ENCODE data around the gene MAP3K4.
"Not testable (repeated sequence)": the region's sequence is repeated elsewhere in the genome, so short reads cannot be mapped to it uniquely, and the experiment has no call there.

MAP3K4 gene

DNA sequence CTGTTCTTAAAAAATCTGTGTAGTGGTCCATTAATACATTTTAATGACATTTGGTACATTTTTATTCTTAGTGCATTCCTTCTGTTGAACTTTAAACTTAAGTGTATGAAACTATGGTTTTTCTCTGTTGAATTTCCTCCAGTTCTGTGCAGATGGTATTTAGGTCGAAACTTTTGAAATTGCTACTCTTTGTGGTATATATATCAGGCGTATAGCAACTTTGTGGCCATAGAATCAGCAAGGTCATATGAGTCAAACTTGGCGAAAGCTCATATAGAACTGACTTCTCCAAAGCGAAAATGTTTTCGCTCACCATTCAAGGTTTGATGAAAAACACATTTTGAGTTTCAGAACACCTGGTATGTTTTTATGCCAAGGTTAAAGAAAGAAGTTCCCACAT, 93.7 kb downstream of the MAP3K4 start:
- DNase-seq = no peak

DNA sequence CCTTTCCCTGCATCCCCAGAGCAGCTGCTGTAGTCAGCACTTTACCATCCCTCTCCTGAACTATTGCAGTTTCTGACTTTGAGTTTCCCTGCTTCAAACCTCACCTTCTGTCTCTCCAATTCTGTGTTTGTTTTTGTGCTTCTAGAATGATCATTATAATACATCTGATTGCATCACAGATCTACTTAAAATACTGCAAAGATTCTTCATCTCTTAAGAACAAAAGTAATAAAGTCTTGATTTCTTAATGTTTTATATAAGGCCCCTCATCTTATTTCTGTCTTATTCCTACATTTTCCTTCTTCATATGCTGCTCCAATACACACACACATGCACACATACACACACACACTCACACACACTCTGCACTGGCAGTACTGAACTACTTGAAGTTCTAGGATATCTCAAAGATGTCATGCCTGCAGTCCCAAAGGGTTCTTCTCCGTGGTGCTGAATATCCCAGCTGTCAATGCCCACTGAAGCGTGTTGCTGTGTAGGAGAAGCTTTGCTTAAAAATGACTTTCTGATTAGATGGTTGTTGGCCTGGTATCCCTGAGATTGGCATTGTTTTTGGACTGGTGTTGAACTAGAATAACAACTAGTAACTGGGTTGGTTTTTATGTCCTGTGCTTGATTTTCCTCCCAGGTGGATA, 97.2 kb downstream of the MAP3K4 start:
- no peak for DNase-seq

DNA sequence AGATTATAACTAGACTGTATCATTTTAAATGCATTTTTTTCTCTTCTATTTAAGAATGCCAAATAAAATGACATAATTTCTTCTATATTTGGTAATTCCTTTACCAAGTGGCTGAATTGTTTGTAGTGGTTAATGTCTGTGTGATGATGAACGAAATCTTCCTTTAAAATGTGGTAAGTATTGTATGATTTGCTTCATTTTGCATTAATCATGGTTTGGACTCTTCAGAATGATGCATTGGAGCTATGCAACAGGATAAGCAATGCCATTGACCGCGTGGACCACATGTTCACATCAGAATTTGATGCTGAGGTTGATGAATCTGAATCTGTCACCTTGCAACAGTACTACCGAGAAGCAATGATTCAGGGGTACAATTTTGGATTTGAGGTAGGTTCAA, 99.6 kb downstream of the MAP3K4 start:
- no peak for DNase-seq

DNA sequence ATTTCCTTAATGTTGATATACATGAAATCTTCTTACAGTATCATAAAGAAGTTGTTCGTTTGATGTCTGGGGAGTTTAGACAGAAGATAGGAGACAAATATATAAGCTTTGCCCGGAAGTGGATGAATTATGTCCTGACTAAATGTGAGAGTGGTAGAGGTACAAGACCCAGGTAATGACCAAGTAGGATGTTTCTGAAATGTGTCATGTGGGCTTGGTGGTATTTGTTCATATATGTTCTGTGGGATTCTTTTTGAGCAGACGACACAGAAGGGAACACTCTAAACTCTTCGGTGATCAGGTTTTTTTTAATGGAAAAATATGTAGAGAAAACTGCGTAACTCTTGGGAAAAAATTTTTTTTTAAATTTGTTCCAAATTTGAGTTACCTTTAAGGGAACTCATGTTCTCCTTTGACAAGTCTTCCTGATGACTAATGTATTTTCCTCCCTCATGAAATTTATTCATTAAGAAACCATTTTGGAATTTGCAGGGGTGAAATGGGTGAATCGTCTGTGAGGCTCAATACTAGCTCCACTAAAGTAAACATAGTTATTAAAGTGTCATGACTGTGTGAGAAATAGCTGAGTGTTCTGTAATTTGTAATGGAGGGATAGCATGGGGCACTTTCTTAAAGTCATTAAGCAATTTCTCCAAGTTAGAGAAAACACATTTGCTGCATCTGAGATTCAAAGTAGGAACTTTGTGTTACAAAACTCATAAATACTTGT, 100.6 kb downstream of the MAP3K4 start:
- DNase-seq = no peak

DNA sequence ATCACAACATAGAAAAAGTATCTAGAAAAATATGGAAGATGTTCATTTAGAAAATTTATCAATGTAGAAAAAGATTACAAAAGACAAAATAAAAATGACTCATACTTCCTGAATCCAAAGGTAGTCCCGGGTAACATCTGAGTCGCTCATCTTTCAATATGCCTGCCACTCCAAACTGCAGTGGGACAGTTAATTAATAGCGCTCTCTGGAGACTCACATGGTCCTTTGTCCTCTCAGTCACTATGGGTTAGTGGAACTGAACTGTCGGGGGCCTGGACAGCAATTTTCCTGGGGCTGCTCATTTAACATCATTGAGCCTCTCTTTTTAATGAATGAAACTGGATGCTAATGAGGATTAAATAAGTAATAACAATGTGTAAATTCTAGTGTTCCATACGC, 103.4 kb downstream of the MAP3K4 start:
- no peak for DNase-seq

DNA sequence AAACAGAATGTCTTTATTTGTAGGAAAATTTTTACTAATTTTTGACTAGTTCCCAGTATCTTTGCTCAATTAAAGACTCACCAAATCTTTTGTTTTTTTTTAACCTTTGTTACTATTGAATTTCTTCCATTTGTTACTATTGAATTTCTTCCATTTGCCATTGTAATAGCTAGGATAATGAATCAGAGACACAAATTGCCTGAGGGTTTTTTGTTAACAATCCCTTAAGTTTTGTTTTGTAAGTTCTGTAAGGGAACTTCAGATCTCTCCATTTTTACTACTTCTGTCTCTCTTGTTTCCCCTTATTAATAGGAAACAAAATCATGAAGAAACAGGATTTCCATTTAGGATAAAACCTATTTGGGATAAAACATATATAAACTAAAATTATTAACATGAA, 104.3 kb downstream of the MAP3K4 start:
- no peak for DNase-seq

DNA sequence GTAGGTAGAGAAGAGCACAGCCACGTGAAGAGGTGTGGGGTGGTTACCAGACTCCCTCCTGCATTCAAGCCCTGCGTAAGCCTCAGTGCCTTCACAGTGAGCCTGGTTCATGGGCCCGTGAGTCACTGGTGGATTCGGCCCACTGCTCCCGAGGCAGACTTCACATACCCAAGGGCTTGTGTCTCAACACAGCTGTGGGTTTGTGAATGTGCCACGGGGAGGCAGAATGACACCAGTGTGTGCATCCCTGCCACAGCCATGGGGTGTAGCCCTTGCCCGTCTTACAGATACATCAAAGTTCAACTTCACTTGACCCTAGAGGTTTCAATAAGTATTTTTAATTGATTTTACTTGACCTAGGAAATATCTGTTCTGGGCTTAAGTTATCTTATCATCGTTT, 108.5 kb downstream of the MAP3K4 start:
- DNase-seq = no peak

DNA sequence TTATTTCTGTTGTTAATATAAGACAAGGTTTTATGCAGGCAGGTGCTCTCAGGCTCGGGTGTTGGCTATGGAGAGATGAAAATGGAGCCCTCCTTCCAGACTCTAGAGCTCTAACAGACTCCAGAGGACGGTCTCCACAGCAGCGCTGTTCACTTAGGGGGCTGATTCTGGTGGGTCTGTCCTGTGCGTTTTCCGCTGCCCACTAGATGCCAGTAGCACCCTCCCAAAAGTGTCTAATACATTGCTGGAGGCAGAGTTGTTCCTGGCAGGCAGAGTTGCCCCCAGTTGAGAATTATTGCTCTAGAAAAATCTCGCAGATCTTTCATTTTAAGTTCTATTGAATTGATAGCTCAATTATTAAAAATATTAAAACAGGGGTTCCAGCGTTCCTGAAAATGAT, 109.9 kb downstream of the MAP3K4 start:
- DNase-seq = no peak

DNA sequence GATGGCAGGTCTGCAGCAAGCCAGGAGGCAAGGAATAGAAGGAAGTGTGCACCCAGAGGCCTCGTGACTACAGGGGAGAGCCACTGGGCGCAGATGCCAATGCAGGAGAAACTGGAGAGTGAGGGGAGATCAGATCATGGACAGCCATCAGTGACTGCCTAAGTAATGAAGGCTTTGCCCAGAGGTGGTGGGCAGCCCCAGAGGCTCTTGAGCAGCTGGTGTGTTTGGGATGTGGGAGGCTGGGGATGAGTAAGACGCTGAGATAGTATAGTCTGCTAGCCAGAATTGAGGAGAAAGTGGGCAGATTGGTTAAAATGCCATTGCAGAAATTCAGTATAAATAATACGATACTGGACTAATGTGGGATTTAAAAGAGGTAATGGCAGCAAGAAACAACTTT, 111.9 kb downstream of the MAP3K4 start:
- DNase-seq = no peak

DNA sequence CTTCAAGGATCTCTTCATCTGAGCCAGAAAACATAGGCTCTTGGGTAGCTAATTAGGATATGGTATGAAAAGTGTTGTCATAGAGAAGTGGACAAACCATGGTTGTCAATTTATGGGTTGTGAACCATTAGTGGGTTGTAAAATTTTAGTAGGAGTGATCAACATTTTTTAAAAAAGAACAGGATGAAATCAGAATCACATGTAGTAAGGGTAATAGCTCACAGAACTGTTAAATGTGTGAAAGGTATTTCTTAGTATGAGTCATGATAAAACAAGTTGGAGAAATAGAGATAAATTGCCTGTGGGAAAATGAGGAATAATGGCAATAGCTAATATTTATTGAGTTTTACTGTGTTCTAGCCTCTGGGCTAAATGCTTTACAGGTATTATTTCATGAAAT, 113.4 kb downstream of the MAP3K4 start:
- DNase-seq = no peak

DNA sequence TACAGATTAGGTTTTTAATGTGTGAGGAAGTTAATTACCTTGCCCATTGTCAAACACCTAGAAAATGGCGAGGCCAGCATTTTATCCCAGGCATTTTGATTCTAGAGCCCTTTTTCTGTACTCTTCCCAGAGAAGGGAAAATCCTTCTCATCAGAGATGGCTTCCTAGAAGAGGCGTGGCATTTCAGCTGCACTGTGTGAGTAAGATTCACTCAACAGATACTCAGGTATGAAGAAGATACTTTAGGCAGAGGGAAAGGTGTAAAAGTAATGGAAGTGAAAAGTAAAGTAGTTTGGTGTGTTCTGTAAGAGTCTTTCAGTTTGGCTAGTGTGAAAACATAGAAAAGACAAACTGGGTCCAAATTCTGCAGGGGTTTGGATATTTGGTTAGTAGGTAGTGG, 113.8 kb downstream of the MAP3K4 start:
- no peak for DNase-seq

DNA sequence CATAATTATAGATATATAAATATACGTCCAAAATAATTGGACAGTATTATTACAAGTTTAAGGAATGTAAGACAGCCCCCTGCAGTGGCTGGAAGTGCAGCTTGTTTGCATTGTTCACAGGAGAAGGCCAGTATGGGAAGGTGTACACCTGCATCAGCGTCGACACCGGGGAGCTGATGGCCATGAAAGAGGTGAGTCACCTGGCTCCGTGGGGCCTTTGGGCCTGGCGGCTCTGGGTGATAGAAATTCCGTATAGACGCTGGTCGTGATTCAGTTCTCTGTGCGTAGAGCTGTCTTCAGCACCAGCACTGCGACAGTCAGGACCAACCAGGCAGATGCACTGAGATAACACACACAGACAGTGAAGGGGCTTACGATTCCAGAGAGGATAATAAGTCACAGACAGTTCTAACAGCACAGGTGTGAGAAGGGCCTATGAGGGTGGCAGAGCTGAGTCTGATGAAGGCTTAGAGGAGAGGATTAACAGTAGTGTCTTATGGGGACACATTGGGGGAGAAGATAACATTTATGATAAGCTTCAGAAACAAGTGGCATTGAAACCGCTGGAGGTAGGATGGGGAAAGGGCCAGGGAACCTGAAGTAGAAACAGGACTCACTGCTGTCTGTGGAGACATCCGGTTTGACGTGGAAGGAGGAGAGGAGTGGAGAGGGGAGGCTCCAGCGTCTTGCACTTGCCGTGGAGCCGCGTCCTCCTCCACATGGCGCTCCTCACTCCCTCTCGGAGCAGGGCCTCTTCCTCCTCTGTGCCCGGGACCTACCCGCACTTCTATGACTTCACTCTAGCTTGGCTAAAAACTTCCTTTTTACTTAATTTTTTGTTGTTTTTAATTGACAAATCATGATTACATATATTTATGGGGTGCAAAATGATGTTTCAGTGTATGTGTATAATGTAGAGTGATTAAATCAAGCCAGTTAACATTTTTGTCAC, 116.5 kb downstream of the MAP3K4 start:
- DNase-seq = no peak

DNA sequence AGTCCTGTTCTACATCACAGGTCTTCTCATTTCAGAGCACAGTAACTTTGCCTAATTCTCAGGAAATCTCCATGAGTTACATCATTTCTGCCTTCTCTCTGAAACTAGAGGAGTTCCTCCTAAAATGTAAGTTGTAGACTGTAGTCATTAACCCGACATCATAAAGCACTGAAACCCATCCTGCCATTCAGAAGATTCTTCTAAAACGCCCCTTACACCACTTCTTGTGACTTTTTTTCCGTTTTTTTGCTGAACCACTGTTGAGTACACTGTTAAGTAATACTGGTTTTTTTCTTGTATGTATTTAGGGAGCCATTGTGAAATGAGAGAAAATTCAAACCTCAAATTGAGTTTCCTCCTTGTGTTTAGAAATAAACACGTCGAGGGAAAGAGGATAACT, 117.3 kb downstream of the MAP3K4 start:
- no peak for DNase-seq

DNA sequence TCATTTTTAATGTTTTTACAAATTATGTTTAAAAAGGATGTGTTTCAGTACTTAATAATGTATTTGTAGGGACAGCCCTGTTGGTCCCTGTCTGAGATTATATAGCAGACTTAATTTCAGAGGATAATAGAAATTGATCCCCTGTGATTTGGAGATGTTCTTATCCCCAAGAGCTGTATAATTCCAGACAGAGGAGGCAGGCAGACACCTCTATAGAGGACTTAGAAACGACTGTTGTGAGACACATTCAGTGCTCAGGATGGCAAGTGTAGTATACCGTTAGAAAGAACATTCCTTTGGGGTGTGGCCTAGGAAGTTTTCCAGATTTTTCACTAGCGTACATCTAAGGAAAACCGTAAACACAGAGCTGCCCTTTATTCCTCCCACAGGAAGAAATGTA, 117.8 kb downstream of the MAP3K4 start:
- DNase-seq = no peak

DNA sequence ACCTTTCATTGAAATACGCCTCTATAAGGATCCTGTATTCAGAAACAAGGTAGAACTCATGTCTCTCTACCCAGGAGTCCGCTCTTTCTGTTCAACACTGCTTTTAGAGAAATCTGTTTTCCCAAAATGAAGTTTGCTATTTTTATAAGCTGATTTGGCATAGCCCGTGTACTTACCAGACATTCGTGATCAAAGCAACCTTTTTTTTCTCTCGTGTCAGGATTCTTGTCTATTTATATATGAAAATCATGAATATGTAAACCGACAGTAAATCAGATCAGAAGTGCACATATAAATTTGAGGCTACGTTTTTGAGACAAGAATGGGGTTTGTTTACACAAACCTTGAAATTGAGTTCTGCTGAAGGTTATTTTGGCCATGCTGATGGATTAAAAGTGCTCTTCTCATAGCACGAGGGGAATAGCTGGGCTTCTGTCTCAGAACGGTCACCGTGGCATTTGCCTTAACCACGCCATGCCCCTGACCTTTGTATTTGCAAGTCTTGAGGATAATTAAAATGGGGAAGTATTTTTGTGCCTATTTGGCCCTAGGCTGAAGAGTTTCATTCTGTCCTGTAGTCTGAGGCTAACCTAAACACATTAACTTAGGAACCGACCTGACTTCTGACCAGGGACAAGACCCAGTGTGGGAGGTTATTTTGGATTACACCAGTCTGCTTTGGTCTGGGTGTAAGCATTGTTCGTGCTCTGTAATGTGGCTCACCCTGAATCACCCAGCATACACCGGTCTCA, 118.6 kb downstream of the MAP3K4 start:
- no peak for DNase-seq

DNA sequence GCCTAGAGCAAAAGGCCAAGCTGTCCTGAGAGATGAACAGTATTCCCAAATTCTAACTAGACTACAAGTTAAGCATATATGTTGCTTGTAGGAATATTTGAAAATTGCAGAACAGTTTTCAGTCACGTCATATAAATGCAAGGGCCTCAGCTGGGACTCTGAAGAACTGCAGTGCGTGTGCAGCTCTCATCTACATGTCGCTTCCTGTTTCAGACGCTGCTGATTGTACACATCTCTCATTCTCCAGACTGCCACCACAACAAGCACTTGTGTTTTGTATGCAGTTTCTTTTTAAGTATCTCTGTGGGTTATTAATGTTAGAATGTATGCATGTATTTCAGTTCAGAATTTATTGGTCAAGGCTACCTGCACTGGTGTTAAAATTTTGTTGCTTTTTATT, 119.7 kb downstream of the MAP3K4 start:
- DNase-seq = no peak

DNA sequence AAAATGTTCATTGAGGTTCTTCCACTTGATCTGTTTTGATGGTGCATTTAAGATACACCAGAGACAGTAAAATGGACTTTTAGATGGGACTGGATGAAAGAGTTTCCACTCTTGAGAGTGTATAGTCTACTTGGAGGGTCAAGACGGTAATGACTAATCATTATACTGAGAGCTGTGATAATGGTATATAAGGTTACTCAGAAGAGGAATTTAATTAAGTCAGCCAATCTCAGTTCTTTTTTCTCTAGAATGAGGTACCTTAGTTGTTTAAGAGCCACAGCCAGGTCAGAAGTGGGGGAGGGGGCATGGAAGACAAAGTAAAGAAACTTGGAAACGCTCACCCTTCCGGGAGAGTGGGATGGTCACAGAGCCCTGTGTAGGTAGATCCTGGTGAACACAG, 123.9 kb downstream of the MAP3K4 start:
- DNase-seq = no peak

DNA sequence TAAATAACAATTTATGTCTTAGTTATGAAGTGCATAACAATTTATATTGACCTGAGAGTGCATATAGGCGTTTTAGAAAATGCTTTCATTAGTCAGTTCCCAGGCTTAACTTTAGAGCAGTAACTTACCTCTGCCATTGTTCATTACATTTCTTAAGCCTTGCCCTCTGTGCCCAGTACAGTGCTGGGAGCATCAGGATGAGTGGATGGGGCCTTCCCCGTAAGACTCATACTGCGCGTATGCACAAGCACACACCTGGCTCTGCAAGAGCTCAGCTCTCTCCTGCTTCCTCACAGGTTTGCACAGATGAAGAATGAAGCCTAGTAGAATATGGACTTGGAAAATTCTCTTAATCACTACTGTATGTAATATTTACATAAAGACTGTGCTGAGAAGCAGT, 125.0 kb downstream of the MAP3K4 start:
- no peak for DNase-seq

DNA sequence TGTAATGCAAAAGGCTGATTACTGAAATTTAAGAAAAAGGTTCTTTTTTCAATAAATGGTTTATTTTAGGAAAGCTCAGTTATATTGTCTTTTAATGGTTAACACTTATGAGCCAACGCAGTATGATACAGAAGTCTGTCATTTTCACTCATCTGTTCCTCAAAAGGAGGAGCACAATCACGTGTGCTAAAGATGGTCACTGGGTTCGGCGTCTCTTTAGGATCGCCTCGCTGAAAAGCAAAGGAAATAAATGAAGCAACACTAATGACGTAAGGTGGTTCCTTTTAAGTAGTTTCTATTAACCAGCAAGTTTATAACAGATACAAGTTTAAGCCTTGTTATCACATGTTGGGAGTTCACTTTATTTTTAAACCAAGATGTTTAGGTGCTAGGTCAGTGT, 125.7 kb downstream of the MAP3K4 start:
- no peak for DNase-seq

DNA sequence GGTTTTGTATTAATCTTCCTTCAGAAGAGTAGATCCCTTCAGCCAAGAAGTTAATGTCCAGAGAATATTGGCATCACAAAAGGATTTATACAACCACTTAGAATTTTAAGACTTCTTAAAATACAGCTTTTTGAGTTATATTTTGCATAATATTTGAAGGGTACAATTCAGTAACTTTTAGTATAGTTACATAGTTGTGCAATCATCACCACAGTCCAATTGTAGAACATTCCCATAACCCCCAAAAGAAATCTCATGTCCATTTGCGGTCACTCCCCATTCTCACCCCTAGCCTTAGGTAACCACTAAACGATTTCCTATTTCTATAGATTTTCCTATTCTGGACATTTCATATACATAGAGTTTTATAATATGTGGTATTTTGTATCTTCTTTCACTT, 126.4 kb downstream of the MAP3K4 start:
- DNase-seq = no peak

DNA sequence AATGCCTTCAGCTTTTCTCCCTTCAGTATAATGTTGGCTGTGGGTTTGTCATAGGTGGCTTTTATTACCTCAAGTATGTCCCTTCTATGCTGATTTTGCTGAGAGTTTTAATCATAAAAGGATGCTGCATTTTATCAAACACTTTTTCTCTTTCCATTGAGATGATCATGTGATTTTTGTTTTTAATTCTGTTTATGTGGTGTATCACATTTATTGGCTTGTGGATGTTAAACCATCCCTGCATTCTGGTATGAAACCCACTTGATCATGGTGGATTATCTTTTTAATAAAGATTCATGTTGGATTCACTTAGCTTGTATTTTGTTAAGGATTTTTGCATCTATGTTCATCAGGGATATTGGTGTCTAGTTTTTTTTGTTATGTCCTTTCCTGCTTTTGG, 131.8 kb downstream of the MAP3K4 start:
- DNase-seq = not testable (repeated sequence)

DNA sequence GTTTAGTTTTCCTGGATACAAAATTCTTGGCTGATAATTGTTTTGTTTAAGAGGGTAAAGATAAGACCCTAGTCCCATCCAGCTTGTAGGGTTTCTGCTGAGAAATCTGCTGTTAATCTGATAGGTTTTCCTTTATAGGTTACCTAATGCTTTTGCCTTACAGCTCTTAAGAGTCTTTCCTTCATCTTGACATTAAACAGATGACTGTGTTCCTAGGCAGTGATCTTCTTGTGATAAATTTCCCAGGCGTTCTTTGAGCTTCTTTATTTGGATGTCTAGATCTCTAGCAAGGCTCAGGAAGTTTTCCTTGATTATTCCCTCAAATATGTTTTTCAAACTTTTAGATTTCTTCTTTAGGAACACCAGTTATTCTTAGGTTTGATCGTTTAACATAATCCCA, 134.0 kb downstream of the MAP3K4 start:
- no peak for DNase-seq
